GM12872 (cell line): ENCODE measurements around the gene SOX6.

Source experiments
- TF ChIP-seq, protein P1 (sequence below): IDR thresholded peaks from 3 replicates; pipeline ENCODE4 v1.5.1; 2011; ENCODE audit warnings: low read depth, mild to moderate bottlenecking, low read length, moderate library complexity; ENCODE audit not compliant: insufficient read depth

The SOX6 gene

DNA sequence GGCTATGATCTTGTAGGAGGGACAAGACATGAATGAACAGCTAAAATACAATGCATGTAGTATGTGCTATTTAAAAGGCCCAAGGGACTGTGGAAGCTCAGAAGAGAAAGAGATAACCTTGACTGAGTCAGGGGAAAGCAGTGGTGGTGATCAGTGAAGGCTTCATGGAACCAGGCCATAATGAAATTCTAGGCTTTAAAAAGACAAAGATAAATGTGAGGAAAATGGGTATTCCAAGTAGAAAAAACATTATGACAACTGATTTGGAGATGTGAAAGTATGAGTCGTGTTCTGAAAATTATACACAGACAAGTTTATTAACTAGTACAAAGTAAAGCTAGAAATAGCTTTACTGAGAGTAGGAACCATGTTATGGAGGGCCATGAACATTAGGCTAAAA is 189.8 kb downstream of the SOX6 start:
- TF ChIP-seq, protein P1, sequence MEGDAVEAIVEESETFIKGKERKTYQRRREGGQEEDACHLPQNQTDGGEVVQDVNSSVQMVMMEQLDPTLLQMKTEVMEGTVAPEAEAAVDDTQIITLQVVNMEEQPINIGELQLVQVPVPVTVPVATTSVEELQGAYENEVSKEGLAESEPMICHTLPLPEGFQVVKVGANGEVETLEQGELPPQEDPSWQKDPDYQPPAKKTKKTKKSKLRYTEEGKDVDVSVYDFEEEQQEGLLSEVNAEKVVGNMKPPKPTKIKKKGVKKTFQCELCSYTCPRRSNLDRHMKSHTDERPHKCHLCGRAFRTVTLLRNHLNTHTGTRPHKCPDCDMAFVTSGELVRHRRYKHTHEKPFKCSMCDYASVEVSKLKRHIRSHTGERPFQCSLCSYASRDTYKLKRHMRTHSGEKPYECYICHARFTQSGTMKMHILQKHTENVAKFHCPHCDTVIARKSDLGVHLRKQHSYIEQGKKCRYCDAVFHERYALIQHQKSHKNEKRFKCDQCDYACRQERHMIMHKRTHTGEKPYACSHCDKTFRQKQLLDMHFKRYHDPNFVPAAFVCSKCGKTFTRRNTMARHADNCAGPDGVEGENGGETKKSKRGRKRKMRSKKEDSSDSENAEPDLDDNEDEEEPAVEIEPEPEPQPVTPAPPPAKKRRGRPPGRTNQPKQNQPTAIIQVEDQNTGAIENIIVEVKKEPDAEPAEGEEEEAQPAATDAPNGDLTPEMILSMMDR = no peak

DNA sequence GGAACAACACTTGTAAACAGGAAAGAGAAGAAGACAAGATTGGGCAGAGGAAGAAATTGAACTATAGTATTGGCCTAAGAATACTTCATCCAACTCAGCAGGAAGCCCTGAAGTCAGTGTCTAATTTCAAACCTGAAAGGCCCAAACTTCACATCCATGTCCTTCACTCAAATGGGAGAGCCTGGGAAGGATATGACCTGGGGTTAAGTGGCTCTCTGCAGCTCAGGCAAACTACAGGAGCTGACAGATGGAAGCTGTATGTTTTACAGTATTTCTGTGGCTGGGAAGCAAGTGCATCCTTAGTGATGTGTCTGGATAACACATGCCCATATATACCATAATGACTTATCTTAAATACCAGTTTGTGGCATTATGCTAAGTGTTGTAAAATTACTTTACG is 196.2 kb downstream of the SOX6 start:
- TF ChIP-seq, protein P1 = no peak

DNA sequence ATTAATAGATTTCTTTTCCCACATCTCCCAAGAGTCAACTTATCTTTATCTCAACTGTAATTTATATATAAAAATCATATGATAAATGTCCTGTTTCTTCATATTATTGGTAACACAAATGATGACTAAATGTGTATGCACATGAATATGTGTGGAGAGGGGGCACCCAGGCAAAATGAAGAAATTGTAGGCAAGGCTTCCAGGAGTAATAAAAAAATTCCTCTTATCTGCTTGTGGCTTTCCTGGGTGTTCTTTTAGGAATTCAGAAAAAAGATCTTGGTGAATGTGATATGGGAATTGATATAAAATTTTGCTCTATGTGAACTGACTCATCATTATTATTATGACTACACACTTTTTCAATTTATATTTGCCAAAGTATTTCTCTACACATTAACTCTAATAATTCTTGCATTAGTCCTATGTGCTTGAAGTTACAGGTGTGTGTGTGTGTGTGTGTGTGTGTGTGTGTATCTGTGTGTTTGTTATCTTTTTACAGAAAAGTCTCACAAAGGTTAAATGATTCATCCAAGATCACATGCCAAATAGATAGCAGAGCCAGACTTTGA is 197.8 kb downstream of the SOX6 start:
- TF ChIP-seq, protein P1 = no peak

DNA sequence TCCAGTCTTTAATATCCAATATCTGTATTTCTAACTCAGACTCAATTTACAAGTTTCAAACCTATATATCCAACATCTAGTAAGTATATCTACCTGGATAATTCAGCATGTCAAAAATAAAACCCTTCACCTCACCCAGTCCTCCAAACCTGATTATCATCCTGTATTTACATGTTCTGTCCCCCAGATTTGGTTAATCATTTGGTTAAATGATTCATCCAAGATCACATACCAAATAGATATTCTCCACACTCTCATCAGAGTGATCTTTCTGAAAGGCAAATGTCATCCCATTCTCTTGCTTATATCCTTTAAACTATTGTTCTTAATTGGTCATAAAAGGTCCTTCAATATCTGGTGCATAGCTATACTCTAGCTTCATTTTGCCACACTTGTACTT is 199.0 kb downstream of the SOX6 start:
- TF ChIP-seq, protein P1 = no peak

DNA sequence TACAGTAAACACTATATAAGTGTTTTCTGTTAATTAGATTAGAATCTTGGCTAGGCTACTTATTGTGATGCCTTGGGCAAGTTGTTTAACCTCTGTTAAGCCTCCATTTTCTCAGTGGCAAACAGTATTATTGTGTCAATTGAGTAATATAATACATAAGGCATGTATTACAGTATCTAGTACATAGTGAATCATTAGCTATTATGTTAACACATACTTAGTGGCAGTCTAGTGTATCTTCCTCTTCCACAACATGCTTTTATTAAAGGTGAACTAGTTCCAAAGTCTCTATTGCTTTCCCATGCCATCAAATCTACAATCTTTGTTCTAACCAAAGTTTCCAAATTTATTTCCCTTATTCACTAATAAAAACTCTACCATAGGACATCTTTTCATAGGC is 200.9 kb downstream of the SOX6 start:
- TF ChIP-seq, protein P1 = no peak

DNA sequence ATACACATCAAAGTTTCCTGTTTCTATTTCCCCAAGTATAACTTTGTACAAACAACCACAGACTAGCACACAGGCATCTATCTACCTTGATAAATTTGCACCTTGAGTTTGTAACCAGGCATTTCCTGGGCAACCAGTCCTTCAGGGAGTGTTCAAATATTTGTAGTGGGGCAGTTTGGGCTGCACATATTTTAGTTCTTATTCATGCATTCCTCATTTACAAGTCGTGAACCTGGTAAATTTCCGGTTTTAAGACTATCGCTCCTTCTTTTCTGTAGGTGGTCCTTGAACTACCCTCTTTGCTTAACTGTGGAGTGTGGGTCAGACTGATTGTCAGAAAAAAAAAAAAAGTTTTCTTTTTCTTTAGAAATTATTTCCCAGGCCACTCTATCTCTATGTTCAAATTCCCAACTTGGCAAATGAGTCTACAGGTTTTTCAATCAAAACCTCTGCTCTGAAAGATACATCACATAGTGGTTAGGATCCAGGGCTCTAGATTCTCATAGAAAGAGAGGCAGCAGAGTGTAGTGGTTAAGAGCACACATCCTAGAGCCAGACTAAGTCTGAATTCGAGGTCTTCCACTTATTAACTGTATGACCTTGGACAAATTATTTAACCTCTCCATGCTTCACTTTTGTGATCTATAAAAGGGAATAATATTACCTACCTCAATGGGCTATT is 201.5 kb downstream of the SOX6 start:
- TF ChIP-seq, protein P1 = no peak

DNA sequence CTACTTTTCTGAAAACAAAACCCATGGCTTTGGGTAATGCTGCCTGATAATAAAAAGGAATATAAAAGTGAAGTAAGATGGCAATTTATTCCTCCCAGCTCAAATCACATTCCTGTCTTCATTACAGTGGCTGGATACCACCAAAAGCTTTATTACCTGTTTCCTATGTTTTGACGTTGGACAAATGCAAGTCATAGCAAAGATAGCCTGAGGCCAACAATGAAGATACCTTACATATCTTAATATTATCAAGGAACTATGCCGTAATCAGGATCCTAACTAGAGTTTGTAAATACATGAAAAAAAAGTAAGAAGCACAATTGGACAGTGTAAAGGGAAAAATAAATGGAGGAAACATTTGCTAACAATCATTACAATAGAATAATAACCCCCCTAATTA is 202.4 kb downstream of the SOX6 start:
- TF ChIP-seq, protein P1 = no peak
